RWPE2 (cell line): Measurements from ENCODE around the gene ABHD15.
A peak's percentile ranks its signal among the peaks of the same experiment; 100 is the strongest.

Experiments
- ATAC-seq: fragments of 200-7000 bp; cut with Tn5 transposase; 3 replicates; pipeline ENCODE4 v1.9.1; 2021; ENCODE audit warnings: low read depth
- DNase-seq: peaks from one replicate; pipeline ENCODE4 v3.0.0-alpha.2; 2020; ENCODE audit warnings: low spot score
- H3K27ac ChIP-seq: fragments of 450-650 bp; 2 replicates; pipeline ENCODE4 v1.5.1; 2017; ENCODE audit warnings: mild to moderate bottlenecking; ENCODE audit not compliant: poor library complexity, severe bottlenecking
- H3K27me3 ChIP-seq: fragments of 250-450 bp; sonication (Bioruptor Pico); 2 replicates; pipeline ENCODE4 v1.5.1; 2021; ENCODE audit warnings: mild to moderate bottlenecking, moderate library complexity; ENCODE audit not compliant: insufficient read depth, poor library complexity, severe bottlenecking
- H3K36me3 ChIP-seq: fragments of 250-450 bp; sonication (Bioruptor Pico); 2 replicates; pipeline ENCODE4 v1.5.1; 2020; ENCODE audit warnings: low read depth, mild to moderate bottlenecking, moderate library complexity
- H3K4me1 ChIP-seq: fragments of 250-450 bp; sonication (Bioruptor Pico); 2 replicates; pipeline ENCODE4 v1.5.1; 2021; ENCODE audit warnings: mild to moderate bottlenecking, moderate library complexity; ENCODE audit not compliant: insufficient read depth, poor library complexity, severe bottlenecking
- H3K4me3 ChIP-seq: fragments of 250-450 bp; sonication (Bioruptor Pico); 2 replicates; pipeline ENCODE4 v1.5.1; 2021; ENCODE audit warnings: mild to moderate bottlenecking, moderate library complexity; ENCODE audit not compliant: severe bottlenecking
- H3K9me3 ChIP-seq: fragments of 250-450 bp; sonication (Bioruptor Pico); 2 replicates; pipeline ENCODE4 v1.5.1; 2021; ENCODE audit warnings: mild to moderate bottlenecking, moderate library complexity; ENCODE audit not compliant: severe bottlenecking
- TF ChIP-seq, protein P1 (sequence below): fragments of 450-650 bp; IDR thresholded peaks from one replicate; pipeline ENCODE4 v1.5.1; 2017; ENCODE audit warnings: mild to moderate bottlenecking, moderate library complexity; ENCODE audit not compliant: poor library complexity, severe bottlenecking

ABHD15 gene, protein sequence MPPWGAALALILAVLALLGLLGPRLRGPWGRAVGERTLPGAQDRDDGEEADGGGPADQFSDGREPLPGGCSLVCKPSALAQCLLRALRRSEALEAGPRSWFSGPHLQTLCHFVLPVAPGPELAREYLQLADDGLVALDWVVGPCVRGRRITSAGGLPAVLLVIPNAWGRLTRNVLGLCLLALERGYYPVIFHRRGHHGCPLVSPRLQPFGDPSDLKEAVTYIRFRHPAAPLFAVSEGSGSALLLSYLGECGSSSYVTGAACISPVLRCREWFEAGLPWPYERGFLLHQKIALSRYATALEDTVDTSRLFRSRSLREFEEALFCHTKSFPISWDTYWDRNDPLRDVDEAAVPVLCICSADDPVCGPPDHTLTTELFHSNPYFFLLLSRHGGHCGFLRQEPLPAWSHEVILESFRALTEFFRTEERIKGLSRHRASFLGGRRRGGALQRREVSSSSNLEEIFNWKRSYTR

DNA sequence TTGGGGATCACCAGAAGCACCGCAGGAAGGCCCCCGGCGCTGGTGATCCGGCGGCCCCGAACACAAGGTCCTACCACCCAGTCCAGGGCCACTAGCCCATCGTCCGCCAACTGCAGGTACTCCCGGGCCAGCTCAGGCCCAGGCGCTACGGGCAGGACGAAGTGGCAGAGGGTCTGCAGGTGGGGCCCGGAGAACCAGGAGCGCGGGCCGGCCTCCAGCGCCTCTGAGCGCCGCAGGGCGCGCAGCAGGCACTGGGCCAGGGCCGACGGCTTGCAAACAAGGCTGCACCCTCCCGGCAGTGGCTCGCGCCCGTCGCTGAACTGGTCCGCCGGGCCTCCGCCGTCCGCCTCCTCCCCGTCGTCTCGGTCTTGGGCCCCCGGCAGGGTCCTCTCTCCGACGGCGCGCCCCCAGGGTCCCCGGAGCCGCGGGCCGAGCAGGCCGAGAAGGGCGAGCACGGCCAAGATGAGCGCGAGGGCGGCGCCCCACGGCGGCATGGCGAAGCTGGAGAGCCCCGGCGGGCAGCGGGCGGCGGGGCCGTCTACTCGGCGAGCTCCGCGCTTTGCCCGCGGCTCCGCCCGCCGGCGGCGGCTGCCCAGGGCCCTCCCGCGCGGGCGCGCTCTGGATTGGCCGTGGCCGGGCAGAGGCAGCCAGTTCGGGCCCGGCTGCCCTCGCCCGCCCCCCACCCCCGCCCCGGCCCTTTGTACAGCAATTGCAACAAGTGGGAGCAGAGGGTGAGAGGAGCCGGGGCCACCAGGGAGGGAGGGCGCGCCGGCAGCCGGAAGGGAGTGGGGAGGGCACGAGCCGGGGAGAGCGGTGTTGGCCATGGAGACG lies at the start of gene ABHD15:
TSS of gene ABHD15 (minus strand) at position 565 of the 831 bp plus-strand sequence. CDS start at position 494, 71 bp downstream.
- peak within 1 kb of the TSS; percentile 79 for H3K27ac ChIP-seq
- H3K4me1 ChIP-seq: peaks cover 3% of the 10 kb centered on the region
- ATAC-seq (peak; percentile 53), DNase-seq (peak; percentile 70)
- H3K36me3 ChIP-seq: no peaks in the 10 kb centered on the region; the same call in 1 of the 2 replicates
- TF ChIP-seq, protein P1, sequence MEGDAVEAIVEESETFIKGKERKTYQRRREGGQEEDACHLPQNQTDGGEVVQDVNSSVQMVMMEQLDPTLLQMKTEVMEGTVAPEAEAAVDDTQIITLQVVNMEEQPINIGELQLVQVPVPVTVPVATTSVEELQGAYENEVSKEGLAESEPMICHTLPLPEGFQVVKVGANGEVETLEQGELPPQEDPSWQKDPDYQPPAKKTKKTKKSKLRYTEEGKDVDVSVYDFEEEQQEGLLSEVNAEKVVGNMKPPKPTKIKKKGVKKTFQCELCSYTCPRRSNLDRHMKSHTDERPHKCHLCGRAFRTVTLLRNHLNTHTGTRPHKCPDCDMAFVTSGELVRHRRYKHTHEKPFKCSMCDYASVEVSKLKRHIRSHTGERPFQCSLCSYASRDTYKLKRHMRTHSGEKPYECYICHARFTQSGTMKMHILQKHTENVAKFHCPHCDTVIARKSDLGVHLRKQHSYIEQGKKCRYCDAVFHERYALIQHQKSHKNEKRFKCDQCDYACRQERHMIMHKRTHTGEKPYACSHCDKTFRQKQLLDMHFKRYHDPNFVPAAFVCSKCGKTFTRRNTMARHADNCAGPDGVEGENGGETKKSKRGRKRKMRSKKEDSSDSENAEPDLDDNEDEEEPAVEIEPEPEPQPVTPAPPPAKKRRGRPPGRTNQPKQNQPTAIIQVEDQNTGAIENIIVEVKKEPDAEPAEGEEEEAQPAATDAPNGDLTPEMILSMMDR: no peak
- peak within 1 kb of the TSS; percentile 53 for H3K4me3 ChIP-seq
- H3K9me3 ChIP-seq: no peaks in the 10 kb centered on the region
- no peaks in the 10 kb centered on the region for H3K27me3 ChIP-seq

DNA sequence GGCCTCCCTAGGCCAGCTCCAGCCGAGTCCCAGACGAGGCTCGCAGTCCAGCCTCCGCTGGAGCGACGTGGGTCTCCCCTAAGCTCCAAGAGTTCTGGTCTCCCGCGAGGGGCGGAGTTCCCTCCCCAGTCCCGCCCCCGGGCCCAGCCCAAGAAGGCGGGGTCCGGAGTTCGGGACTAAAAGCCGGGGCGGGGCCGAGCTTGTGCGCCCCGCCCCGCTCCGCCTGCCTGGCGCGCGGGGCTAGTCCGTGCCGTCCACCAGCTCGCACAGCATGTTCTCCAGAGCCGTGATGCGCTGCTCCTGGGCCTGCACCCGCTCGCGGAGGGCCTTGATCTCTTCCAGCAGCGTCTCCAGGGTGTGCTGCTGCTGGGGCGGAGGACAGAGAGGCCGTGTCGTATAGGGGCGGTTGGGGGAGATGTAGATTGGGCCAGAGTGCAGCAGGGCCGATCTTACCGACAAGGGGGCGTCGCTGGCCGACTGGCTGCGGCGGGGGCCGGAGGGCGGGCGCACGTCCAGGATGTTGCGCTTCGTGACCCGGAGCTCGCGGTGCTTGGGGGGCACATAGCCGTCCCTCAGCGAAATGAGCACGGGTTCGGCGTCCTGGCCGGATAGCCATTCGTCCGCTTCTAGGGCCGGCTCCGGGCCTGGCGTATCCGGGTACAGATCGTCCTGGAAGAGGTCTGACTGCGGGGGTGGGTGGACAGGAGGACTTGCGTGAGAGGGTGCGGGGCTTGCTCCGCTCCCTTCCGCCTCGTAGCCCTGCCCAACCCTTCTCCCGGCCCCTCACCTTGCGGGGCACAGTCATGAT lies 48.9 kb upstream of the ABHD15 start:
- Histone ChIP-seq H3K27ac (no peak overlapping the region), H3K36me3 (no peaks in the 10 kb centered on the region), H3K4me3 (peak overlapping the region; percentile 16), H3K27me3 (peaks cover 6% of the 10 kb centered on the region), H3K9me3 (no peaks in the 10 kb centered on the region), H3K4me1 (peaks cover 11% of the 10 kb centered on the region)
- TF ChIP-seq, protein P1: no peak
- DNase-seq: peak; percentile 72
- peak; percentile 83 for ATAC-seq

DNA sequence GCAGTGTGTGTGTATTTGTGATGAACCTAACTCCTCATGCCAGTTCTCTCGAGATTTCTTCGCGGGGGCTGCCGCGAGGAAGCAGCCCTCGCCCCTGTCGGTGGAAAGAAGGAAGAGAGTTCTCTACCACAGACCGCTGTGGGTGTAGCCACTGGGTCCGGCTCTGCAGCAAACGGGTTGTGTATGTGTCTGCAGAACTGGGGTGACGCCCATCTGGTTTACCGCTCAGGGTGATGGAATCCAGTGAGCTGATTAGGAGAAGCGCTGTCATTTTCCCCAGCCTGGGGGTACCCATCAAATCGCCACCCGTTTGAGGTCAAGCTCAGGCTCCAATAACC lies 48.2 kb upstream of the ABHD15 start:
- Histone ChIP-seq H3K4me3 (no peak overlapping the region), H3K36me3 (no peaks in the 10 kb centered on the region), H3K4me1 (peaks cover 4% of the 10 kb centered on the region), H3K27me3 (peaks cover 6% of the 10 kb centered on the region), H3K9me3 (no peaks in the 10 kb centered on the region), H3K27ac (no peak overlapping the region)
- DNase-seq (no peak), ATAC-seq (no peak)
- TF ChIP-seq, protein P1: no peak

DNA sequence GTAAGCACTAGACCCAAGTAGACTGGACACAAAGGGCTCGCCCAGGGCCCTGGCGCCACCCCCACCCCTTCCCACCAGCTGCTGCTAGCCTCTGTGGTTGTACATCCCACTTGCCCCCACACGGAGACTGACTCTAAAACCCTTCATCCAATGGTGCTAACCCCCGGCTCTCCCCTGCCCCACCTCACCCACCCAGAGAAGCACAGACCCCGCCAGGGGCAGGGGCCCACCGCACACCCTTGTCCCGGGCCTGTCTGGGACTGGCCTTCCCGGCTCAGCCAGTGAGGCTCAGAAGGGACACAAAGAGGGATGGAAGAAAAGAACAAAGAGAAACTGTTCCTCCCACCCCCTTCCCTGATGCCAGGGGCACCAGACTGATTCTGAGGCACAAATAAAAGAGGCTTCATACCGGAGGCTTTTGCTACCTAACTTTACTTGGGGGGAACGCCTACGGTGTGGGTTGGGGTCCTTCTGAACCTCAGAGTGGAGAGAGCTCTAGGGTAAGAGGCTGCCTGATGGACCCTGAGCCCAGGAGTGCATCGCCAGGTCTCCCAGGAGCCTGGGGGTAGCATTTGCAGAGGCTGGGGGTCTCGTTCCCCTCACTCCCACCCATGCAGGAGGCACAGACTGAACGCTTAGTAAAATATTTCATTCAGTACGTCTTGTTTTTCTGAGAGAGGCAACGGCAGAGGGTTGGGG lies 47.7 kb upstream of the ABHD15 start:
- Histone ChIP-seq H3K9me3 (no peaks in the 10 kb centered on the region), H3K4me1 (no peaks in the 10 kb centered on the region), H3K36me3 (no peaks in the 10 kb centered on the region), H3K4me3 (no peak overlapping the region), H3K27ac (no peak overlapping the region), H3K27me3 (peaks cover 6% of the 10 kb centered on the region)
- TF ChIP-seq, protein P1: no peak
- DNase-seq (no peak), ATAC-seq (no peak)
